GM12892 (cell line): Measurements from ENCODE around the gene TMTC2.
"Not testable (repeated sequence)": the region's sequence is repeated elsewhere in the genome, so short reads cannot be mapped to it uniquely, and the experiment has no call there.

Experiments
- DNase-seq: peaks from one replicate; pipeline ENCODE4 v3.0.0; 2011; ENCODE audit not compliant: insufficient read length
- FAIRE-seq: peaks from 2 replicates; lab custom pipeline; 2011; peaks lifted over from hg19 to GRCh38; lab: Jason Lieb, UNC
- POLR2A ChIP-seq: IDR thresholded peaks from 2 replicates; pipeline ENCODE4 v1.6.1; 2011; ENCODE audit warnings: low read depth, low read length, control low read depth
- POLR2AphosphoS5 ChIP-seq: IDR thresholded peaks from 2 replicates; pipeline ENCODE4 v1.6.1; 2011; ENCODE audit warnings: low read depth, low read length, control low read depth
- TAF1 ChIP-seq: IDR thresholded peaks from 2 replicates; pipeline ENCODE4 v1.6.1; 2011; ENCODE audit warnings: low read depth, mild to moderate bottlenecking, control low read depth, low read length, borderline replicate concordance

TMTC2 gene

DNA sequence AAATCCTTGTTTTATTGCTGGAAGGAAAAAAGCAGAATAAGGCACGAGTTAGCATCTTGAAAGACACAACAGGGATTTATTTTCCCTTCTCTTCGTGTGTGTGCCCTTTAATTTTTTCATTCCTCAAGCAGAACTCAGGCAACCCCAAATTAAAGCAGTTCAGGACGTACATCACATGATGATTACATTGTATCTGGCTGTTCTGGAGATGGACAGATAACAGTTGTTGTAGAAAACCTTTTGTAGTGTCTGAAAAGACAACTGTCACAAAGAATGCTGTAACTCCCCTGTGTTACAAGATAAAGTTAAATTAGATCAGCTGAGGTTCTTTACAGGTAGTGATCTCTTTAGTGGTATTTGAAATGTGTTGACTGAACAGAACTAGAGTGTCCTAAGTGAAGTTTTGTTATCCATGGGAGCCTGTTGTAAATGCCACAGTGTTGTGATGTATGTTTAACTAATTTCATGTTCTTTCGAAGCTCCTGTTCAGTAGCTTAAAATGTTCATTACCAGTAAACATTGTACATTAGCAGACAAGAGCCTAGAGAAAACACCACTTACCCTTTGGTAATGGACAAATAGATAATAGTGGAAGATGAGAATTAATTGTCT lies 58.5 kb downstream of the TMTC2 start:
- FAIRE-seq, result no peak
- TF ChIP-seq POLR2A, result no peak
- no peak for TF ChIP-seq TAF1
- TF ChIP-seq POLR2AphosphoS5, result no peak
- DNase-seq, result no peak

DNA sequence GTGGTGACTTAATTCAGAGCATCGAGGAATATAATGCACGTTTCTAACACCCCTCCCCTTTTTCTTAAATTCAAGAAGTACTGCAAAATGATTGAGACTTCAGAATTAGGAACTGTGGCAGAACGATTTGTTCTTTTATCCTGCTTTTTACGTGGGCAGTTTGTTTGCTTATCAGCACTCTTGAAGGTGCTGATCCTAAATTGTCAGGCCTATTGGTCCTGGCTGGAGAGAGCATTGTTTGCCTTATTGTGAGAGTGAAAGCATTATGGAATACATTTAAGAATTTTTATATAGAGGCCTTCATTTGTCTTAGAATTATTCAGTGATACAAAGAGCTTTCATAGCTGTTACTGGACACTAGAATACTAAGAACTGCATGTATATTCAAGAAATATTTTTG lies 59.1 kb downstream of the TMTC2 start:
- TF ChIP-seq POLR2AphosphoS5 (no peak), TAF1 (no peak), POLR2A (no peak)
- no peak for FAIRE-seq
- no peak for DNase-seq

- TF ChIP-seq POLR2A (no peak), TAF1 (no peak), POLR2AphosphoS5 (no peak)
- FAIRE-seq, result no peak
- DNase-seq, result no peak
These were observed 60.0 kb downstream of the TMTC2 start for GRCh38 chr12:82746668-82747067.

- TF ChIP-seq TAF1 (no peak), POLR2AphosphoS5 (no peak), POLR2A (no peak)
- FAIRE-seq (no peak), DNase-seq (no peak)
These were observed 62.3 kb downstream of the TMTC2 start for GRCh38 chr12:82749015-82749414.

GRCh38 chr12:82754856-82755255 lies 68.2 kb downstream of the TMTC2 start:
- DNase-seq (no peak), FAIRE-seq (no peak)
- no peak for TF ChIP-seq TAF1
- no peak for TF ChIP-seq POLR2A
- TF ChIP-seq POLR2AphosphoS5, result no peak

GRCh38 chr12:82756303-82756702 lies 69.6 kb downstream of the TMTC2 start:
- DNase-seq (no peak), FAIRE-seq (no peak)
- no peak for TF ChIP-seq POLR2A
- no peak for TF ChIP-seq POLR2AphosphoS5
- no peak for TF ChIP-seq TAF1

DNA sequence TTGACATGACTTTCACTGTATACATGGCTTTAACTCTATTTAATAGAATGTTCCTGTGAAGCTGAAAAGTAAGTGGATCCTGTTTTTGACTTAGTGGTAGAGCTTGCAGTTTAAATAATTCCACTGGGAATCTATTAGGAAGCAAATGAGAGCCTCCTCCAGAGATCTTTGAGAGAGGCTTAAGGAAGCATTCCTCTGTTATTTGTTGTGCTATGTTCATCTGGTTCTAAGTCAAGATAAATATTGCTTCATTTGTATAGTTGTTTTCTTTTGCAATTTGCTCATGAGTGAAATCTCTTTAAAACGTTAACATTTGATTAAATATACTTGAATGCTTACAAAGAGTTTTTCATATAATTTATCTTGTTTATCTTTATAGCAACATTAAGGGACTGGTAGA lies 70.4 kb downstream of the TMTC2 start:
- no peak for FAIRE-seq
- TF ChIP-seq POLR2AphosphoS5 (no peak), TAF1 (no peak), POLR2A (no peak)
- DNase-seq, result no peak

GRCh38 chr12:82757656-82758055 lies 71.0 kb downstream of the TMTC2 start:
- no peak for TF ChIP-seq POLR2AphosphoS5
- no peak for TF ChIP-seq POLR2A
- TF ChIP-seq TAF1, result no peak
- DNase-seq (no peak), FAIRE-seq (no peak)

DNA sequence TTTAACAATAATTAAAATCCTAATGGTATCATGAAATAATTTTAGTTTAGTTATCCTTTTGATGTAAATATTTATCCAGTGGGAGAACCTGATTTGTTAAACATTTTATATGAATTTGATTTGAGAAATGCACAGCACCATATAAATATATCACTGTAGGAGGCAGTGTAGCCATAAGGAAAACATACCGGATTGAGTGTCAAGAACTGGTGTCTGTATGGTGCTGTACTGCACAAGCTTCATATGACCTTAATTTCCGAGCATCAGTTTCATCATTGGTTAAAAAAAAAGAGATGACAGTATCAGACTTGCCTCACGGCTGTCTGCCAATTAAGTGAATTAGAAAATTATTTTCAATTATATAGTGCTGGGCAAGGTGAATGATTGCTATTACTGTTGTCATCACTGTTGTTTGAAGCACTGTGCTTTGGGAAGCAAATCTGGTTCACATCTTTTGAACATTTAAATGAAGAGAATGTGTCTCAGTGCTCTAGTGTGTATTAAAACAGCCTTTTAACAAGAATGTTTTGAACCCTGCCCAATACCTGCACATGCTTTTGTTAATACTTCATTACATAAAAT lies 72.1 kb downstream of the TMTC2 start:
- no peak for TF ChIP-seq POLR2A
- TF ChIP-seq POLR2AphosphoS5, result no peak
- no peak for TF ChIP-seq TAF1
- no peak for DNase-seq
- no peak for FAIRE-seq

GRCh38 chr12:82760423-82760822 lies 73.7 kb downstream of the TMTC2 start:
- DNase-seq, result no peak
- no peak for TF ChIP-seq POLR2A
- no peak for TF ChIP-seq POLR2AphosphoS5
- TF ChIP-seq TAF1, result no peak
- FAIRE-seq, result no peak

DNA sequence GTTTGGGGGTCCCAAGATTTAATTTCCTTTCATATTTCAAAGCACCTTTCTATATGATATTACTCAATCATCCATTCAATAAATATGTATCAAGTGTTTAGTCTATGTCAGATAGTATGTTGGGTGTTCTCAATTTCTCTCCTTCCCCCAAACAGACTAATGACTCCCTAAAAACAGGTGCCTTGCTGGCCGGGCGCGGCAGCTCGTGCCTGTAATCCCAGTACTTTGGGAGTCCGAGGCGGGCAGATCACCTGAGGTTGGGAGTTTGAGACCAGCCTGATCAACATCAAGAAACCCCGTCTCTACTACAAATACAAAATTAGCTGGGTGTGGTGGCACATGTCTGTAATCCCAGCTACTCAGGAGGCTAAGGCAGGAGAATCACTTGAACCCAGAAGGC lies 78.5 kb downstream of the TMTC2 start:
- FAIRE-seq, result not testable (repeated sequence)

GRCh38 chr12:82765971-82766705 lies 79.4 kb downstream of the TMTC2 start:
- FAIRE-seq, result no peak
- no peak for DNase-seq
- TF ChIP-seq POLR2A (no peak), POLR2AphosphoS5 (no peak), TAF1 (no peak)

More for the DNA sequence above, 78.5 kb downstream of the TMTC2 start:
- not testable (repeated sequence) for DNase-seq
